ENCODE data around the gene SPNS2.

DNA sequence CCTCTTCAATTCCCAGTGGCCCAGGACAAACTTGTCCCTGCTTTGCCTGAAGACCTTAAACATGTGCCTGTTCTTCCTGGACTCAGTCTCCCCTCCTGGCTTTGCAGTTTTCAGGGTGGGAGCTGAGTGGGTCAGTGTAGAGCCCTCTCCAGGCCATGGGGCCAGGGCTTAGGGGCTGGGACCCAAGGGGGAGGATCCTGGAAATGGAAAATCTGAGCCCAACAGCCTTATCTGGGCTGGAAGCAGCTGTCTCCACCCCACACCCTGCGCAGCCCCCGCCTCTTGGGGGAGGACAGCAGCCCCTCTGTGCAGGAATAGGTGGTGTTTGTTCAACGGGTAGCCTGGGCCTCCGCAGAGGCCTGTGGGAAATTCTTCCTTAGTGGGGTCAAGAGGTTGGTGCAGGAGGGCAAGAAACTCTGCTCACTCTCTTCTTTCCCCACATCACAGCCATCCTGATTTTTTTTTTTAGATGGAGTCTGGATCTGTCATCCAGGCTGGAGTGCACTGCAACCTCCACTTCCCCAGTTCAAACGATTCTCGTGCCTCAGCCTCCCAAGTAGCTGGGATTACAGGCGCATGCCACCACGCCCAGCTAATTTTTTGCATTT lies 78.8 kb downstream of the SPNS2 start:
- TF ChIP-seq, protein P1, sequence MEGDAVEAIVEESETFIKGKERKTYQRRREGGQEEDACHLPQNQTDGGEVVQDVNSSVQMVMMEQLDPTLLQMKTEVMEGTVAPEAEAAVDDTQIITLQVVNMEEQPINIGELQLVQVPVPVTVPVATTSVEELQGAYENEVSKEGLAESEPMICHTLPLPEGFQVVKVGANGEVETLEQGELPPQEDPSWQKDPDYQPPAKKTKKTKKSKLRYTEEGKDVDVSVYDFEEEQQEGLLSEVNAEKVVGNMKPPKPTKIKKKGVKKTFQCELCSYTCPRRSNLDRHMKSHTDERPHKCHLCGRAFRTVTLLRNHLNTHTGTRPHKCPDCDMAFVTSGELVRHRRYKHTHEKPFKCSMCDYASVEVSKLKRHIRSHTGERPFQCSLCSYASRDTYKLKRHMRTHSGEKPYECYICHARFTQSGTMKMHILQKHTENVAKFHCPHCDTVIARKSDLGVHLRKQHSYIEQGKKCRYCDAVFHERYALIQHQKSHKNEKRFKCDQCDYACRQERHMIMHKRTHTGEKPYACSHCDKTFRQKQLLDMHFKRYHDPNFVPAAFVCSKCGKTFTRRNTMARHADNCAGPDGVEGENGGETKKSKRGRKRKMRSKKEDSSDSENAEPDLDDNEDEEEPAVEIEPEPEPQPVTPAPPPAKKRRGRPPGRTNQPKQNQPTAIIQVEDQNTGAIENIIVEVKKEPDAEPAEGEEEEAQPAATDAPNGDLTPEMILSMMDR (conservative IDR thresholded peaks at IDR 0.05; ENCODE audit: low read depth, low read length) = no peak
- TF ChIP-seq EZH2phosphoT487 (IDR thresholded peaks at IDR 0.05; ENCODE audit: borderline replicate concordance, low read length) (no peak), EZH2 (IDR thresholded peaks at IDR 0.05; ENCODE audit: low read length, unreplicated experiment) (no peak)
